Measurements from ENCODE around the gene PRKCH. TPM values are rescaled to one million over a fixed set of nuclear protein-coding genes. Genes with fewer than 3 reads are reported as not detected.

PRKCH gene
- total and polyA plus RNA-seq, 2 of the 13 experiments (the other 11 are each of a cell fraction or from before 2014, with no cell fraction given) = 0.48 to 1.3 TPM

DNA sequence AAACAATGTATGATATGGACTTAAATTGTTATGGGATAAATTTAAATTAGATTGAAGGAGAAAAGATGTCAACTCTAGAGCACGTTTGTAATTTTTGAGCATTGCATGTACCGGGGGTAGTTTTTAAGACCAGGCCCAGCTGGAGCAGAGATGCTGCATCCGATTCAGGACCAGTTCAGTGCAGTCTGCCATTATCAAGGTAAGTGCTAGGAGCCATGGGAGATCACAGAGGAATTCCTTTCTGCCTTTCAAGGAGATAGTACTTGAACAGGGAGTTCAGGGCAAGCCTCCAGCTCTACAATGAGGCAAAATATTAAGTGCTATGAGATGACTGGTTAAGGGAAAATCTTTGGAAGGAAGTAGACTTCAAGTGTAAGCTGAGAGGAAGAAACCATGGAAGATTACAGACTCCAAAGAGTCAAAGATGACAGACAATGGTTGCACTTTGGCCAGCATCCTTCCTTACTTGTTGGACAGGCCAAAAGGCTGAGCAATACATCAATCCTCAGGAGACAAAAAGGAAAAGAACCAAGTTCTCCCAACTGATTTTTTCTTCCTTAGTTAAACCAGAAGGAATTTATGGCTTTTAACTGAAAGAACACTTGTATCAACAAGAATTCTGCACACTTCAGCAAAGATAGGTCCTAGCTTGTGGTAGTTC is 260.7 kb downstream of the PRKCH start (continued):
- TF ChIP-seq, protein P1, sequence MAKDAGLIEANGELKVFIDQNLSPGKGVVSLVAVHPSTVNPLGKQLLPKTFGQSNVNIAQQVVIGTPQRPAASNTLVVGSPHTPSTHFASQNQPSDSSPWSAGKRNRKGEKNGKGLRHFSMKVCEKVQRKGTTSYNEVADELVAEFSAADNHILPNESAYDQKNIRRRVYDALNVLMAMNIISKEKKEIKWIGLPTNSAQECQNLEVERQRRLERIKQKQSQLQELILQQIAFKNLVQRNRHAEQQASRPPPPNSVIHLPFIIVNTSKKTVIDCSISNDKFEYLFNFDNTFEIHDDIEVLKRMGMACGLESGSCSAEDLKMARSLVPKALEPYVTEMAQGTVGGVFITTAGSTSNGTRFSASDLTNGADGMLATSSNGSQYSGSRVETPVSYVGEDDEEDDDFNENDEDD (CRISPR knock-in tag; IDR thresholded peaks at IDR 0.05; ENCODE audit: borderline replicate concordance) = no peak
- no peak for TF ChIP-seq NFKBIZ (CRISPR knock-in tag; IDR thresholded peaks at IDR 0.05)

DNA sequence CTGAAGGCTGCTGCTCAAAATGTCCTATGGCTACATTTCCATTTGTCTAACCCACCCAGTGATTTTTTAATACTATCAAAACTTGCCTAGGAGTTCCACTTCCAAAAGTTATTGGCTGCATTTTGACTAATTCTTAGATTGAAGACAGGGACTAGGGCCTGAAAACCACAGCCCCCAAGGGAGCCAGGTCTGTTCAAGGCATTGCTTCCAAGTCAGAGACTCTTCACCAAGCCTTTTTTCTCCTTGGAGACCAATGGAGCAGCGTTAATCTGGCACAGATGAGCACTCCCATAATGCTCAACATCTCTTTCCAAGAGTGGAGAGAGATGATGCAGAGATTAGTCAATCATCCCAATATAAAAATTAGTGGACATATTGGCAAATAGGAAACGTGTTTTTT is 261.4 kb downstream of the PRKCH start:
- 88% methylated on average over 2 of the region's 2 CpGs for WGBS (ENCODE audit: low lambda C conversion rate)
- Histone ChIP-seq H3K4me3 (replicated peaks in 1 of 3; ENCODE audit: insufficient read depth in 1 of 3, low read depth in 2 of 3, low read length in 3 of 3) (no peak overlapping the region), H3K36me3 (replicated peaks in 1 of 2; ENCODE audit: control insufficient read depth in 1 of 2, insufficient read depth in 2 of 2, low read length in 2 of 2) (no peaks in the 10 kb centered on the region), H3K4me2 (ENCODE audit: low read depth, low read length) (no peak overlapping the region), H3K27me3 (ENCODE audit: control insufficient read depth in 1 of 2, insufficient read depth in 2 of 2, low read length in 2 of 2) (no peaks in the 10 kb centered on the region), H3K9ac (ENCODE audit: insufficient read depth, low read depth, low read length) (no peak overlapping the region), H2AFZ (ENCODE audit: low read length) (no peak overlapping the region), H3K4me1 (ENCODE audit: insufficient read depth, low read length) (peaks cover 41% of the 10 kb centered on the region), H3K27ac (ENCODE audit: extremely low read length, insufficient read depth, low read length) (no peak overlapping the region), H3K9me3 (ENCODE audit: low read length) (no peaks in the 10 kb centered on the region), H3K79me2 (ENCODE audit: insufficient read depth, low read length) (no peaks in the 10 kb centered on the region), H4K20me1 (ENCODE audit: insufficient read depth, low read length) (no peaks in the 10 kb centered on the region)
- in situ Hi-C loops (cut with HindIII; ENCODE audit: extremely low pct_ligation_motif_present, low pct_unique_long_range_greater_than_20kb) = no loop called here
- no peak for FAIRE-seq
- no peak for ATAC-seq
- POLR2A ChIA-PET = no interaction called here
- intact Hi-C loops (cut with micrococcal nuclease; ENCODE audit: unreplicated experiment) = no loop called here
- no peak for TF ChIP-seq ZNF230 (CRISPR knock-in tag; IDR thresholded peaks at IDR 0.05)
- no peak for TF ChIP-seq ARID2 (CRISPR knock-in tag; IDR thresholded peaks at IDR 0.05; ENCODE audit: borderline replicate concordance)
- TF ChIP-seq MTA3 (CRISPR knock-in tag; IDR thresholded peaks at IDR 0.05) = no peak
- no peak for TF ChIP-seq PHF21A (CRISPR knock-in tag; IDR thresholded peaks at IDR 0.05)
- TF ChIP-seq ETV6 (CRISPR knock-in tag; conservative IDR thresholded peaks at IDR 0.05) = no peak
- TF ChIP-seq, protein P2, sequence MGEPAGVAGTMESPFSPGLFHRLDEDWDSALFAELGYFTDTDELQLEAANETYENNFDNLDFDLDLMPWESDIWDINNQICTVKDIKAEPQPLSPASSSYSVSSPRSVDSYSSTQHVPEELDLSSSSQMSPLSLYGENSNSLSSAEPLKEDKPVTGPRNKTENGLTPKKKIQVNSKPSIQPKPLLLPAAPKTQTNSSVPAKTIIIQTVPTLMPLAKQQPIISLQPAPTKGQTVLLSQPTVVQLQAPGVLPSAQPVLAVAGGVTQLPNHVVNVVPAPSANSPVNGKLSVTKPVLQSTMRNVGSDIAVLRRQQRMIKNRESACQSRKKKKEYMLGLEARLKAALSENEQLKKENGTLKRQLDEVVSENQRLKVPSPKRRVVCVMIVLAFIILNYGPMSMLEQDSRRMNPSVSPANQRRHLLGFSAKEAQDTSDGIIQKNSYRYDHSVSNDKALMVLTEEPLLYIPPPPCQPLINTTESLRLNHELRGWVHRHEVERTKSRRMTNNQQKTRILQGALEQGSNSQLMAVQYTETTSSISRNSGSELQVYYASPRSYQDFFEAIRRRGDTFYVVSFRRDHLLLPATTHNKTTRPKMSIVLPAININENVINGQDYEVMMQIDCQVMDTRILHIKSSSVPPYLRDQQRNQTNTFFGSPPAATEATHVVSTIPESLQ (CRISPR knock-in tag; conservative IDR thresholded peaks at IDR 0.05) = no peak
- TF ChIP-seq ZNF547 (CRISPR knock-in tag; IDR thresholded peaks at IDR 0.05) = no peak
- BruUV-seq (replicated peaks) = no TSS peak
- CTCF ChIA-PET (ENCODE audit: low intra/inter-chr PET ratio, low total read pairs) = no interaction called here
- no peak for DNase-seq (ENCODE audit: low spot score)
